ENCODE measurements around the gene MALSU1. TPM values are rescaled to one million over a fixed set of nuclear protein-coding genes. Genes with fewer than 3 reads are reported as not detected.
A peak's percentile ranks its signal among the peaks of the same experiment; 100 is the strongest.

The MALSU1 gene
- total RNA-seq, 2 donors from 2014 or later, result 26.2 to 30.5 TPM

- H3K9me3 ChIP-seq (ENCODE audit: control insufficient read depth, low read length, poor library complexity, severe bottlenecking), result no peaks in the 10 kb centered on the region
- ATAC-seq (no peak), DNase-seq (no peak)
- H3K36me3 Mint-ChIP-seq (ENCODE audit: low read depth), result peaks cover 3% of the 10 kb centered on the region
- H3K27me3 Mint-ChIP-seq, result peaks cover 15% of the 10 kb centered on the region
- H3K4me1 Mint-ChIP-seq, result peaks cover 21% of the 10 kb centered on the region
- peak overlapping the region; percentile 30 for H3K27ac Mint-ChIP-seq
- peak overlapping the region; percentile 78 for H3K4me3 Mint-ChIP-seq
Measured at GRCh38 chr7:23347033-23347681, 48.0 kb downstream of the MALSU1 start.

- Mint-ChIP-seq H3K4me1 (peaks cover 21% of the 10 kb centered on the region), H3K27ac (no peak overlapping the region), H3K4me3 (no peak overlapping the region), H3K27me3 (peaks cover 15% of the 10 kb centered on the region), H3K36me3 (ENCODE audit: low read depth) (peaks cover 3% of the 10 kb centered on the region)
- no peak for ATAC-seq
- no peak for DNase-seq
- H3K9me3 ChIP-seq (ENCODE audit: control insufficient read depth, low read length, poor library complexity, severe bottlenecking), result no peaks in the 10 kb centered on the region
Measured at GRCh38 chr7:23347682-23348180, 48.6 kb downstream of the MALSU1 start.

GRCh38 chr7:23349484-23350157, 50.5 kb downstream of the MALSU1 start:
- no peaks in the 10 kb centered on the region for H3K9me3 ChIP-seq (ENCODE audit: control insufficient read depth, low read length, poor library complexity, severe bottlenecking)
- ATAC-seq (no peak), DNase-seq (no peak)
- Mint-ChIP-seq H3K4me3 (no peak overlapping the region), H3K27me3 (peaks cover 20% of the 10 kb centered on the region), H3K4me1 (peaks cover 18% of the 10 kb centered on the region), H3K36me3 (ENCODE audit: low read depth) (peaks cover 3% of the 10 kb centered on the region), H3K27ac (no peak overlapping the region)

- Mint-ChIP-seq H3K4me3 (no peak overlapping the region), H3K36me3 (ENCODE audit: low read depth) (no peaks in the 10 kb centered on the region), H3K27ac (no peak overlapping the region), H3K4me1 (peaks cover 16% of the 10 kb centered on the region), H3K27me3 (peaks cover 23% of the 10 kb centered on the region)
- DNase-seq, result no peak
- no peaks in the 10 kb centered on the region for H3K9me3 ChIP-seq (ENCODE audit: control insufficient read depth, low read length, poor library complexity, severe bottlenecking)
- no peak for ATAC-seq
Measured at GRCh38 chr7:23350466-23350865, 51.3 kb downstream of the MALSU1 start.

- H3K27ac Mint-ChIP-seq, result no peak overlapping the region
- no peaks in the 10 kb centered on the region for H3K36me3 Mint-ChIP-seq (ENCODE audit: low read depth)
- no peak overlapping the region for H3K4me3 Mint-ChIP-seq
- H3K4me1 Mint-ChIP-seq, result peaks cover 15% of the 10 kb centered on the region
- H3K9me3 ChIP-seq (ENCODE audit: control insufficient read depth, low read length, poor library complexity, severe bottlenecking), result no peaks in the 10 kb centered on the region
- DNase-seq (no peak), ATAC-seq (no peak)
- H3K27me3 Mint-ChIP-seq, result peaks cover 29% of the 10 kb centered on the region
Measured at GRCh38 chr7:23353172-23353571, 54.0 kb downstream of the MALSU1 start.

- no peak for DNase-seq
- Mint-ChIP-seq H3K4me3 (no peak overlapping the region), H3K27ac (peak overlapping the region; percentile 47), H3K36me3 (ENCODE audit: low read depth) (no peaks in the 10 kb centered on the region), H3K27me3 (peaks cover 27% of the 10 kb centered on the region), H3K4me1 (peaks cover 12% of the 10 kb centered on the region)
- no peak for ATAC-seq
- no peaks in the 10 kb centered on the region for H3K9me3 ChIP-seq (ENCODE audit: control insufficient read depth, low read length, poor library complexity, severe bottlenecking)
Measured at GRCh38 chr7:23356168-23356567, 57.0 kb downstream of the MALSU1 start.

GRCh38 chr7:23356726-23357125, 57.6 kb downstream of the MALSU1 start:
- DNase-seq, result no peak
- ATAC-seq, result peak; percentile 91
- Mint-ChIP-seq H3K36me3 (ENCODE audit: low read depth) (no peaks in the 10 kb centered on the region), H3K4me1 (peaks cover 12% of the 10 kb centered on the region), H3K27ac (no peak overlapping the region), H3K4me3 (peak overlapping the region; percentile 33), H3K27me3 (peaks cover 23% of the 10 kb centered on the region)
- H3K9me3 ChIP-seq (ENCODE audit: control insufficient read depth, low read length, poor library complexity, severe bottlenecking), result no peaks in the 10 kb centered on the region

- Mint-ChIP-seq H3K4me3 (no peak overlapping the region), H3K27ac (no peak overlapping the region), H3K36me3 (ENCODE audit: low read depth) (no peaks in the 10 kb centered on the region), H3K27me3 (peaks cover 23% of the 10 kb centered on the region), H3K4me1 (peaks cover 12% of the 10 kb centered on the region)
- peak; percentile 51 for ATAC-seq
- no peak for DNase-seq
- H3K9me3 ChIP-seq (ENCODE audit: control insufficient read depth, low read length, poor library complexity, severe bottlenecking), result no peaks in the 10 kb centered on the region
Measured at GRCh38 chr7:23357190-23358093, 58.3 kb downstream of the MALSU1 start.

GRCh38 chr7:23358152-23358674, 59.1 kb downstream of the MALSU1 start:
- ATAC-seq (no peak), DNase-seq (no peak)
- no peaks in the 10 kb centered on the region for H3K9me3 ChIP-seq (ENCODE audit: control insufficient read depth, low read length, poor library complexity, severe bottlenecking)
- Mint-ChIP-seq H3K36me3 (ENCODE audit: low read depth) (no peaks in the 10 kb centered on the region), H3K4me1 (peaks cover 12% of the 10 kb centered on the region), H3K27me3 (peaks cover 23% of the 10 kb centered on the region), H3K4me3 (no peak overlapping the region), H3K27ac (no peak overlapping the region)

Other genes with a start within 250 kb of the MALSU1 start
- gene KLHL7, start 193.6 kb upstream of the MALSU1 start, total RNA-seq, result 10 to 100 TPM; 12.8 to 14.5 TPM
- gene NUP42, start 117.3 kb upstream of the MALSU1 start, total RNA-seq, result 10 to 100 TPM; 26.0 to 28.4 TPM
- gene GPNMB, start 52.6 kb upstream of the MALSU1 start, total RNA-seq, result not detected
- 10 to 100 TPM in 1 of 2 donors, 1 to 10 TPM in 1; 1.4 to 11.0 TPM for gene IGF2BP3, start 171.2 kb downstream of the MALSU1 start, total RNA-seq
- gene TRA2A, start 232.6 kb downstream of the MALSU1 start, total RNA-seq, result 100 to 1,000 TPM; 249 to 285 TPM

Data from T-helper 17 cell (primary cell).